Measurements from ENCODE around the gene FAM107A. TPM values are rescaled to one million over a fixed set of nuclear protein-coding genes. Genes with fewer than 3 reads are reported as not detected.

The FAM107A gene, protein sequence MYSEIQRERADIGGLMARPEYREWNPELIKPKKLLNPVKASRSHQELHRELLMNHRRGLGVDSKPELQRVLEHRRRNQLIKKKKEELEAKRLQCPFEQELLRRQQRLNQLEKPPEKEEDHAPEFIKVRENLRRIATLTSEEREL
- not detected for total RNA-seq

DNA sequence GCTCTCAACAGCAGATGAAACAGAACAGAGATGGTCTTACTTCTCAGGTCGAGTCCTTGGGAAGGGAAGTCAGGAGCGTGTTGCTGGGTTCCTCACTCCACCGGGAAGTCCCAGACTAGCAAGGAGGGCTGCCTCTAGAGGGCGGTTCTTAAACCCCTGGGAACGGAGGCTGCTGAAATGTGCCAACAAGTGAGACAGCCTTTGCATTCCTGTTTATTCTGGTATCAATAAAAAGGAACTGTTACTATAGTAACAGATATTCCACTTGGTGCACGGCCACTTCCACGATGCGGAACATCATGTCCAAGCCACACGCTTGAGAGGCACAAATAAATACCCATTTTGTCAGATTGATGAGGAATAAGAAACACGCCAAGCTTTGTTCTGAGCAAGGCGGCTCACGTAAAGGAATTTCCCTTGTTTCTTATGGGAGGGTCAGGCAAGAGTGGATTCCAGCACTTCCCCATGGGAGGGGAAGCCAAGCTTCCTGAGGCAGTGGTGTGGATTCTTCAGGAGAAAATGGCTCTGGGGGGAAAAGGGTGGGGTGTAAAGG is at the start of gene FAM107A:
FAM107A (minus strand) TSS at position 123 of the 553 bp plus-strand sequence. CDS start 7,531 bp downstream, outside the sequence.
- CTCF ChIA-PET, result no interaction called here

DNA sequence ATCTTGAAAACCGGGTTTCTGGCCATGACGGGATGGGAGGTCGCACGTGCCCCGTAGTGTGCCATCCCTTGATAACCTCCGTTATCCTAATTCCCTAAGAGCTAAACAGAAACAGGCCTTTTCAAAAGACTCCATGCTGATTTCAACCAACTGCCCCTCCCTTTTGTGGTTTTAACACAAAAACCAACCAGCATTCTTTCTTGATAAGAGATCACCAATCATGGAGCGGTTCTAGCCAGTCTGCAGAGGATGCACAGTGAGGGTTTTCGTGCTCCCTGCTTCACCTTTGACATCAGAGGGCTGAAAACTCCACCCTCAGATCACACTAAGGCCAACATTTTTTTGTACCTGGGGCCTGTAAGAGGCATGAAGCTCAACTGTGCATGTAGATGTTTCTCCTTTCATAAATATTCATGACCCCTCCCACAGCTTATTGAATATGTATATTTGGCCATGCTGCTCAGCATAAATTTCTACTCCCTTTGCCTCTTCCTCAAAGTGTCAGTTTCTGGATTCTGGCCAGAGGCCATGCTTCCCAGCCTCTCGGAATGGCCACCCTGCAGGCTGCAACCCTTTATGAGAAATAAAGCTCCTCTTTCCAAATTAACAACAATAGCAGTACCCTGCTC is 48.1 kb upstream of the FAM107A start:
- POLR2A ChIA-PET, result no interaction called here
- CTCF ChIA-PET, result interaction anchor here (1.2 to 1.3 kb wide), 2 partner anchors 57 to 59 kb away, joined by 3 read pairs; no protein-coding TSS in a partner anchor

More for the DNA sequence above, at the start of gene FAM107A:
- POLR2A ChIA-PET, result no interaction called here

DNA sequence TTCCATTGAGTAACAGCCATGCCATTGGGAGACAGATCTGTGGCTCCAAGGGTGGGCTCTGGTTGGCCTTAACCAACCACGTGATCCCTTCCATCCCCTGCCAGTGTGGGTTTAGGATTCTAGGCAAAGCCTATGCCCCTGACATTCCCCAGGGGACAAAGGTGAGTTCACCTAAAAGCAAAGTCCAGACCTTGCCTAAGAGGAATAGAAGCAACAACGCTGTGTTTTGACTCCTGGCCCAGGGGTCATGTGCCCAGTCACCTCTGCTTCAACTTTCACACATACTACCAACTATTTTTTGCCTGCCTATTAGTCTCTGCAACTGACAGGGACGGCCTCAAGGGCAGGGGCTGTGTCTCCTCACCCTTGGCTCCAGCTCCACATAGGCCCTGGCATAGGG is 47.4 kb upstream of the FAM107A start:
- ChIA-PET CTCF (no interaction called here), POLR2A (no interaction called here)

DNA sequence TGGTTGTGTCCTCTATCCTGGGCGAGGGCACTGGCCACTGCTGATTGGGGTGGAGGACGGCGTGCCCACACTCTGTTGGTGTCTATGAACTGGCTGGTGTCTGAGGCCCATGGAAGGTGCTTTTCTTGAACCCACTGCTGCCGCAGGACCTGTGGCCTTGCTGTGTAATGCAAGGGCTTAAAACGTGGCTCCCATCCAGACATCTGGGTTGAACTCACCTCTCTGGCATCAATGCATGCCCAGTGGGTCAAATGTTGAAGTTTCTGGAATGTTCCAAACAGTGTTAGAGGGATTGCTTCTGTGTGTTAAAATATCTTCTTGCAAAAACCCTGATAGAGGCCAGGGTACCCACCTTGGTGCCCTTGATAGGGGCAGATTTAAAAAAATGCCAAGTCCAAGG is 46.8 kb upstream of the FAM107A start:
- ChIA-PET CTCF (interaction anchor here (1.8 kb wide), 1 partner anchor 8 kb away, joined by 6 read pairs; no protein-coding TSS in a partner anchor), POLR2A (no interaction called here)

DNA sequence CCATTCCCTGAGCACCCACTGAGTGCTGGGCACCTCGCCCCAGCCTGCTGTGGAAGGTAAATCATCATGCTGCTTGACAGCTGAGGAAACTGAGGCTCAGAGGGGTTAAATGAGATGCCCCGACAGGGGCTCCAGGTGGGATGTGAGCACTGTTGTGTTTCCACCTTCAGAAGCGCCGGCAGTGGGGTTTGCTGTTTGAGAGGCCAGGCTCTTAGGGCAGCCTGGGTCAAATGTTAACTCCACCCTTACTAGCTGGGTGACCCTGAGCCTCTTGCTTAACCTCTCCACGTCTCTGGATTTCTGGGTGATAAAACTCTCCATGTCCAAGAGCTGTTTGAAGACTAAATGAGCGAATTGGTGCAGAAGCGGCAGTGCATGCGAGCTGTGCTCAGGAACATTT is 46.3 kb upstream of the FAM107A start:
- CTCF ChIA-PET, result interaction anchor here (1.8 kb wide), 1 partner anchor 8 kb away, joined by 6 read pairs; no protein-coding TSS in a partner anchor

DNA sequence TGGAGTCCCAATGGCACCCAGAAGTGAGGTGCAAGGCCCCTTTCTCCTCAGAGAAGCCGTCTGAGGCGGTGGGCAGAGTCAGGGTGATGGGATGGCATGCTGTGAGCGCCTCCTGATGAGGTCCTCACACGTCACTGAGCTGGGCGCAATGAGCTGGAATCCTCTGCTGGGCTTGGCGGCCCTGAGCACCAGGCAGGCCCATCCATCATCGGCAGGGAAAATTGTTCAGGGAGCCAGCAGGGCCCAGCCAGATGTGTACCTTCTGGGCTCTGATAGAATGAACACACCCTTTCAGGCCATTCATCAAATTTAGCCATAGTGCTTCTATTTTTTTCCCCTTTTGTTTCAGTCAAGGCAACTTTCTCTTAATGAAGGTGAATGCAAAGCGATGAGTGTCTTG is 45.7 kb upstream of the FAM107A start:
- ChIA-PET POLR2A (no interaction called here), CTCF (interaction anchor here (1.8 kb wide), 1 partner anchor 9 kb away, joined by 6 read pairs; no protein-coding TSS in a partner anchor)

More for the DNA sequence above, 46.3 kb upstream of the FAM107A start:
- POLR2A ChIA-PET, result no interaction called here

DNA sequence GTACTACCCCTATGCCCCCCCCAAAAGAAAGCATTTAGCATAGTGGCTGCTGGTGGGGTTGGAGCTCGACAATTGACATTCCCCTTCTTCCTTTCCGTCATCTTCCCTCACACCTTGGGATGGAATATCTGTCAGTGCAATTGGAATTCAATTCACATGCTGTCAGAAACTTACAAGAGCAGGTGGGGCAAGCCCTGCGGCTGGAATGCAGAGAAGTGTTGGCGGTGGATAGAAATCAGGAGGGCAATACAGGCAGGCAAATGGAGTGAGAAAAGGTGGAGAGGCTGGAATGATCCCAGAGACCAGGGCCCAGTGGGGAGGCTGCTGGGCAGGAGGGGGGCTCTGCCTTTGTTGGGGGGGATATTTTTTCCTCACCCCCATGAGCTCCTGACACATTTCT is 45.2 kb upstream of the FAM107A start:
- CTCF ChIA-PET, result interaction anchor here (1.8 kb wide), 1 partner anchor 9 kb away, joined by 6 read pairs; no protein-coding TSS in a partner anchor
- POLR2A ChIA-PET, result no interaction called here

DNA sequence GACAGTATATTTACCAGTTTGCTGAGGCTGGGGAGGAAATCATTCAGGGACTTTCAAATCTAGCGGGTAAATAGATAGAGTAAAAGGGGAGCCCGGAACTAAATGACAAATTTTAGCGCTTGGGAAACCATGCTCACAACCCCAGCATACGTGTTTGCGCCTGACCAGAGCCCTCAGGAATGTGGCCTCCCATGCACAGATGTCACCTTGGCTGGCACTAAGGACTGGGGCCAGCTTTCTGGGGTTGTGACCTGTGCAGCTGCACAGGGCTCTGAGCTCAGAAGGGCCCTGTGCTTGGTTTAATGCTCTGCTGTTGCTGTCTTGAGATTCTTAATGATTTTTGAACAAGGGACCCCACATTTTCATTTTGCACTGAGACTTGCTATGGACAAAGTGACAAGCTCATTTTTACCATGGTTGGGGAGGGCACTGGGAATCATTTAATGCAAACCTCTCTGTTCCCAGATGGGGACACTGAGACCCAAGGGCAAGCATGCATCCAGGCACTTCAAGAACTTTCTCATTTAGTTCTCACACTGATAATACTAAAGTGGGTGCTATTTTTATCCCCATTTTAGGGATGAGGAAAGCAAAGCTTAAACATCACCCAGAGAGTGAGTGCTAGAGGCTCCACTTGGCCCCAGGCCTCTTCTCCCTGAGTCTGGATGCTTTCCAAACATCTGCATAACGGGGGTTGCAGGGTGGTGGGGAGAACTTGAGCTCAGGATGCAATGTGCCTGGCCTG is 44.1 kb upstream of the FAM107A start:
- POLR2A ChIA-PET, result no interaction called here
- CTCF ChIA-PET, result no interaction called here

DNA sequence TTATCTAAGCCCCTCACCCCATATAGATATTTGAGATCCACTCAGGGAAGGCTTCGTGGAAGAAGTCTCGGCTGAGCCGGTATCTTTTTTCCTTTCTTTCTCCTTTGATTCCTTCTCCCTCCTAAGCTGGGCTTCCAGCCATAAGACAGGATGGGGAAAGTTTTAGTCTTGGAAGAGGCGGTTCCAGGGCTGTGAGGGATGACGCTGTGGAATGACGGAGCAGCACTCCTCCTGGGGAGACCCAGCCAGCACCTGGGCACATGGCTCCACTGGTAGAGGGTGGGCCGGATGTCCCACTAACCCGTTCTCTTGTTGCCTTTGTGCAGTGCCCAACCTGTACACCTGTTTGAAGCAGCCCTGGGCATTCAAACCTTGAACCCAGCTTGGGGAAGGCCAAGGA is 43.2 kb upstream of the FAM107A start:
- POLR2A ChIA-PET, result no interaction called here

DNA sequence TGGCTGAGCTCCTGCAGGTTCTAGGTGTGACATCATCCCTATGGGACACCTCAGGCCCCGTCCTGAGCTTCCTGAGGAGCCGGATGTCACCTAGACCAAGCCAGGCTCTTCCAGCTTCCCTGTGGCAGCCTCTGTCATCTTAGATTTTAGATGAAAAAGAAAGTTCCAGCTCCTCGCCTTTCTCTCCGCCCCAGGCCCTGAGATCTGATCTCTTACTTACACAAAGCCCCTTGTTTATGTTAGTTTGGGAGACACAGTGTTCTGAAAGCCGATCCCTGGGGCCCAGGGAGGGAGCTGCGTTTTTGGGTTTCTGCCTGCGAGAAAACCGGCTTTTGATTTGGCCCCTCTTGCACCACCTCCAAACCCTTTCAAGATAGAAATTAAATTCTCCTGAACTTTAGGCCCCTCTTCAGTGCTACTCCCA is 40.2 kb upstream of the FAM107A start:
- CTCF ChIA-PET, result interaction anchor here (1.5 kb wide), 1 partner anchor 14 kb away, joined by 3 read pairs; no protein-coding TSS in a partner anchor

More for the DNA sequence above, 43.2 kb upstream of the FAM107A start:
- CTCF ChIA-PET, result no interaction called here

DNA sequence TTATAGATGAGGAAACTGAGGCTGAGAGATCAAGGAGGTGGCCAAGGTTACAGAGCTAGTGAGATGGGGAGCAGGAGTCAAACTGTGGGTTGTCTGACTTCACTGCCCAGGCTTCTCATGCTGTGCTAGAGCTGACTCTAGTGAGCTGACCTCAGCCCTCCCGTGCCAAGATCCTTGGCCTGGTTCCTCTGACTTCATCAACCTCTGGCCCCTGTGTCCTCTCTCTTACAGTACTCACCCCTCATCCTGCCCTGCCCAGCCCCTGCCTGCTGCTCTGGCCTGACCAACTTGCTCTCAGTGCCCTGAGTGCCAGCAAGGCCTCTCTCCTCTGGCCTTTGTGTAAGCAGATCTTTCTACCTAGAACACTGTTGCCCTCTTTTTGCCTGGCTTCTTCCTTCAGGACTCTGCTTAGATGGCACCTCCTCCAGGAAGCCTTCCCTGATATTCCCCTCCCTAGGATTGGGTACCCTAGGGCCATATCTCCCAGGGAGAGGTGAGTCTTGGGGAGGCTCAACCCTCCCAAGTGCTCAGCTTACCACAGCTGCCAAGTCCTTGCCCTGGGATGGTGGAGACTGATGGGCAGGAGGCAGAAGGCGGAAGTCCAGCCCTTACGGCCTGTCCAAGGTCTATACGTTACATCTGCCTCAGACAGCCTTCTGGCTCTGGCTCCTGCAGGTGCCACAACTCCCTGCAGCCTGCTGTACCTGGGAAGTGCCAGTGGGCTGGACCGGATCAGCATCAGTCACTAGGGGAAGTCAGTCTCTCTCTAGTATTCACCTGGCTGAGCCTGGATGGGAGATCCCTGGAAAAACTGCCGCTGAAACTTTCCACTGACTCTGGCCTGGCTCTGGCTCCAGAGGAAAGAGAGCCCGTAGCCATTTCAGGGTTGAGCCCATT is 36.3 kb upstream of the FAM107A start:
- ChIA-PET POLR2A (no interaction called here), CTCF (interaction anchor here (1.0 to 1.1 kb wide), 2 partner anchors 16 to 46 kb away, joined by 3 read pairs; no protein-coding TSS in a partner anchor)

More for the DNA sequence above, 40.2 kb upstream of the FAM107A start:
- POLR2A ChIA-PET, result no interaction called here

DNA sequence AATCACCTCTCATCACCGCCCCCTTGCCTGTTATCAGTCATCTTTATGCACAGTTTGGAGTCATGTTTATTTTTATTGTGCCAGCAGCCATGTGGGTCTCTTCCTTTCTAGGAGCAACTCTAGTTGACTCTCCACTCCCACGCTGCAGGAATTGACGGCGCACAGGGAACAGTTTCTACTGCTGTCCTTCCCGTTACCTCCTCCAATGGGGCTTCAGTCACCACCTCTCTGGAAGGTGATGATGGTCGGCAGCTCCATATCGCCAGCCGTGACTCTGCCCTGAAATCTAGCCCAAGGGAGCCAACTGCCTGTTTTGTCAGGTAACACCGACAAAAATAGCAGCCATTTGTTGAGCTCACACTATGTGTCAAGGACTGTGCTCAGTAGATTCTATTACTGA is 35.6 kb upstream of the FAM107A start:
- POLR2A ChIA-PET, result no interaction called here
- CTCF ChIA-PET, result interaction anchor here (1.0 to 1.1 kb wide), 2 partner anchors 17 to 45 kb away, joined by 3 read pairs; no protein-coding TSS in a partner anchor

DNA sequence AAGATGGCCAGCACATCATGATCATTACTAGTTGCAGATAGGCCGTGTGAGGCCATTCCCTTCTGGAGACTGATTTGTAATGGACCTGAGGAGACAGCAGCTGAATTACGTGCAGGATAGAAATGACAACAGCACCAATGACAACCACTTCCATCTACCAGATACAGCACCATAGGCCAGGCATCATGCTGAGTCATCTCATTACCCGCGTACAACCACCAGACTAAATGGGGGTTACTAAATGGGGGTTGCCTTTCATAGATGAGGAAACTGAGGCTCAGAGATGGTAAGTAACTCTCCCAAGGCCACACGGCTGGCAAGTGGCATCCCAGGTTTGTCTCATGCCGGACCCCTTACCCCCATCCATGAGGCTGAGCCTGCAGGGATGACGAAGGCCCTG is 32.8 kb upstream of the FAM107A start:
- POLR2A ChIA-PET, result no interaction called here
- CTCF ChIA-PET, result no interaction called here

DNA sequence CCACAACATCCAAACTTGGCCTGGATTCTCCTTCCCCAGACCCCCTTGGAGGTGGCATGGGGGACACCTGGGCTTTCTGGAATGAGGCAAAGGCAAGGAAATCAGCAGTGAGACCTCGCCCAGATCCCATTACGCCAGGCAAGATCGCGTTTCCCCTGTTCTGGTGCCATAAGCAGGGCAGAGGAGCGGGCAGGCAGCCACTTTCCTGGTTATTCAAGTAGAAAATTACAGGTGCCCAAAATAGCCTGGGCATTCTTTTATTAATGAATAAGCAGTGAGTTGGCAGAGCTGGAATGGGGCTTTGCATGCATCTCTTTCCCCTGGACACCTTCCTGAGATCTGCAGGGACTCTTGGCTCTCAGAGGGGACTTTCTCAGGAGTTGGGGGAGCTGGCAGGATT is 31.5 kb upstream of the FAM107A start:
- CTCF ChIA-PET, result no interaction called here
- POLR2A ChIA-PET, result no interaction called here

DNA sequence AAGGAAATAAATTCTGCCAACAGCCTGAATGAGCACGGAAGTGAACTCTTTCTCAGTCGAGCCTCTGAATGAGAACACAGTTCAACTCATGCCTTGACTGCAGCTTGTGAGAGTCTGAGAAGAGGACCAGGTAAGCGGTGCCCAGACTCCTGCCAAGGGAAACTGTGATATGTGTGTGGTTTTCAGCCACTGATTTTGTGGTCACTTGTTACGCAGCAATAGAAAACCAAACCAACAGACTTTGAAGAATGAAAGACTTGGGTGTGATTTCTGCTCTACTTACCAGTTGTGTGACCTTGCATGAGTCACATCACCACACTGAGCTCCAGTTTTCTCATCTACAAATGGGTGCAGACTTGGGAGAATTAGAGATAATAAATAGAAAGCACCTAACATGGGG is 30.6 kb upstream of the FAM107A start:
- POLR2A ChIA-PET, result no interaction called here
- CTCF ChIA-PET, result no interaction called here

DNA sequence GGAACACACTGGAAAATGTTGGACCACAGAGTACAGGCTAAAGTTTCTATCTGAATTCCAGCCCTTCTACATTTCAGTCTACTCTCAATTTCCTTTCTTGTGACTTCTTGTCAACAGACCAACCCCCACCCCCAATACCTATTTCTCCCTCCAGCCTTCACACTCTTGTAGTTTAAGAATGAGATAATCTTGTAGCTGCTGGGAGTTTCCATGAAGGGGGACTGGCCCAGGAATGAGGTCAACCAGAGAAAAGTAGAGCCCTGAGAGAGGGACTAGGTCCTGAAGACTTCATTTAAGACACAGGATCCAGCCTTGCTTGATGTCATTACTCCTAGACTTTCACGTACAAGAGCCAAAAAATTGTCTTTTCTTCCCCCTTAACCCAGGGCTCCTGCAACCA is 29.5 kb upstream of the FAM107A start:
- ChIA-PET CTCF (no interaction called here), POLR2A (no interaction called here)

DNA sequence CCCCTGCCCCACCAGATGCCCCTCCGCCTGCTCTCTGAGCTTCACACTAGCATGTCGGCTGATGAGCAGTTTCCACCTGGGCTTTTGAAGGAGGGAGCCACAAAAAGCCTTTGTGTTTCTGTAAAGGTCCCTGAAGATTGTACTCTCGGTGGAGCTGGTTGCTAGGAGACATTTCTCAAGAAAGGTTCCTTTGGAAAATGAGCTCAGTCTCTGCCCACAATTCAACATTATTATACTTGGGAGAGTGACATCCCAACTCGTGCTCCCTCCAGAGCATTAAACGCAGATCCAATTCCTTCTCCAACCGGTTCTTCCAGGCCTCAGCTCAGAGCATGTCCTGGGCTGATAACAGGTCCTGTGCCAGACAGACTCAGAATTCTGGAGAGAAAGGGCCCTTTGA is 26.8 kb upstream of the FAM107A start:
- ChIA-PET POLR2A (no interaction called here), CTCF (interaction anchor here (1.3 kb wide), 1 partner anchor 35 kb away, joined by 6 read pairs; no protein-coding TSS in a partner anchor)

DNA sequence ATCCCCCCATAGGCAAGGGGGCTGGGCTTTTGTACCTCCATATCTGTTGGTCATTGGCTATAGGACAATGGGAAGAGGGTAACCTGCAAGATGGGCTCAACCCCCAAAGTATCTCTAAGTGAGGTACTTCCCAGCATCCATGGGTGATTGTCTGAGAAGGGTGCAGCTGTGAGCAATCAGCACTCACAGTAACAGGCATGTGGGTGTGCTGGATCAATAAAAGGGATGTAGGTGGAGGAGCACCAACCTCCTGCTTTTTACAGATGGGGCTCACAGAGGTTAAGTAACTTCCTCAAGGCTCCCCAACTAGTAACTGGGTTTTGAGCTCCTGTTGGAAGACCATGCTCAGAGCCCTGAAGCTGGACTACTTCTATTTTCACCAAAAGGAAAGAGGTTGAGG is 26.4 kb upstream of the FAM107A start:
- POLR2A ChIA-PET, result no interaction called here

DNA sequence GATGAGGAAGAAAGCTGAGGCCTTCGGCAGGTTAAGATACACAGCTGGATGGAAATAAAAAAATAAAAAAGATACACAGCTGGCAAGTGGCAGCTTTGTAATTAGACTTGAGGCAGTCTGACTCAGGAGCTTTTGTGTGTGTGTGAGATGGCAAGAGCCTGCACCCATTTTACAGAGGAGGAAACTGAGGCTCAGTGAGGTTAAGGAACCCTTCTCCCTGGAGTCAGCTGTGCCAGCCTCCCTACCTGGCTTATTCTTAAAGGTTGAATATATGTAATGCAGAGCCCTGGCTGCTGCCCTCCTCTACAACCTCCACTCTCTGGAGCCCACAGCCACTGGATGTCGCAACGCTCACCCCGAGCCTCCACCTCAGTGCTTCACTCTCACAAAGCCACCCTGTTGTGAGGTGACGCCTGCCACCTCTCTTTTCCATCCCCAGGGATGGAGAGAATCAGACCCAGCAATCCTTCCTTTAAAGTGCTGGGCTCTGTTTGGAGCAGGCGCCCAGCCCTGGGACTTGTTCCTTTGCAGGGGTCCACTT is 20.6 kb upstream of the FAM107A start:
- ChIA-PET CTCF (no interaction called here), POLR2A (no interaction called here)

More for the DNA sequence above, 26.4 kb upstream of the FAM107A start:
- CTCF ChIA-PET, result interaction anchor here (1.3 kb wide), 1 partner anchor 35 kb away, joined by 6 read pairs; no protein-coding TSS in a partner anchor

All from activated CD8-positive, alpha-beta memory T cell treated with anti-CD3 and anti-CD28 coated beads for 36 hours (primary cell).